ENCODE measurements around the gene UBE2QL1.

The UBE2QL1 gene

DNA sequence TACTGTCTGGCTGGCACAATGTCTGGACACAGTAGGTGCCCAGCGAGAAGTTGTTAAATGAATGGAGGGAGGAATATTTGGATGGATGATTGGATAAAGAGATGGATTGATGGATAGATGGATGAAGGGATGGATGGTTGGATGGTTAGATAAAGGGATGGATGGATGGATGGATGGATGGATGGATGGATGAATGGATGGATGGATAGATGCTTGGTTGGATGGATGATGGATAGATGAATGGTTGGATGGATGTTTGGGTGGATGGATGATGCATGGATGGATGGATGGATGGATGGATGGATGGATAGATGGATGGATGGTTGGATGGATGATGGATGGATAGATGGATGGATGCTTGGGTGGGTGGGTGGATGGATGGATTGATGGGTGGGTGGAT is 90.4 kb downstream of the UBE2QL1 start (continued):
- TF ChIP-seq TCF4 (CRISPR knock-in tag; IDR thresholded peaks at IDR 0.05; ENCODE audit: borderline replicate concordance) = no peak

DNA sequence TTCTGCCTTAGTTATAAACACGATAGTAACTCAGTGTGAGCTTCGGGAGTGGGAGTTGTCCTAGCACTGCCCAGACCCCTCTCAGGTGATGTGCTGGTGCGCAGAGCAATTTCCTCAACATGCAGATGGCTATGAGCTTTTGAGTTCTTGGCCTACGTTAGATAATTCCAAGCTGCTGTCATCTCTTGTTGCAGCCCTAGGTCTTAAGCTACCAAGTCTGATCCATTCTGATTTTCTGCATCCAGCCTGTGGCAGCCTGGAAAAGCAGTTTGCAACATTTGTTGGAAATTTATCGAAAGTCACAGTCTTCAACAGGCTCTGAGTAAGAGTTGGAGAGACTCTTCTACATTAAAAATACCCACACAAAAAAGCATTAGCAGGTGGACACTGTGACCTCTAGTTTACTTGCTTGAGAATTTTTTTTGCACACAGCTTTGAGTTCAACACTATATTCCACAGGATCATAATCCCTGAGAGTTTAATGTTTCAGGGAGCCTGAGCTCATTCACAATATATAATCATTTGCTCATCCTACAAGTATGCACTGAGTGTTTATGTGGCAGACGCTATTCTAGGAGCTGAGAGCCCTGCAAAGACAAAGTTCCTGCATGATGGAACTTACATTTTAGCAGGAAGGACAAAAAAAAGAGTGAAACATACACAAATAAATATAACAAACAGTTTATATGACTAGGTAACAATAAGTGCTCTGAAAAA is 91.6 kb downstream of the UBE2QL1 start:
- no peak for ATAC-seq
- TF ChIP-seq ZFP3 (CRISPR knock-in tag; IDR thresholded peaks at IDR 0.05) = no peak
- TF ChIP-seq ZNF8 (CRISPR knock-in tag; IDR thresholded peaks at IDR 0.05) = no peak
- TF ChIP-seq RARB (CRISPR knock-in tag; IDR thresholded peaks at IDR 0.05) = no peak
- no peak for TF ChIP-seq ZNF70 (CRISPR knock-in tag; IDR thresholded peaks at IDR 0.05)
- TF ChIP-seq, protein P1, sequence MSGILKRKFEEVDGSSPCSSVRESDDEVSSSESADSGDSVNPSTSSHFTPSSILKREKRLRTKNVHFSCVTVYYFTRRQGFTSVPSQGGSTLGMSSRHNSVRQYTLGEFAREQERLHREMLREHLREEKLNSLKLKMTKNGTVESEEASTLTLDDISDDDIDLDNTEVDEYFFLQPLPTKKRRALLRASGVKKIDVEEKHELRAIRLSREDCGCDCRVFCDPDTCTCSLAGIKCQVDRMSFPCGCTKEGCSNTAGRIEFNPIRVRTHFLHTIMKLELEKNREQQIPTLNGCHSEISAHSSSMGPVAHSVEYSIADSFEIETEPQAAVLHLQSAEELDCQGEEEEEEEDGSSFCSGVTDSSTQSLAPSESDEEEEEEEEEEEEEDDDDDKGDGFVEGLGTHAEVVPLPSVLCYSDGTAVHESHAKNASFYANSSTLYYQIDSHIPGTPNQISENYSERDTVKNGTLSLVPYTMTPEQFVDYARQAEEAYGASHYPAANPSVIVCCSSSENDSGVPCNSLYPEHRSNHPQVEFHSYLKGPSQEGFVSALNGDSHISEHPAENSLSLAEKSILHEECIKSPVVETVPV (CRISPR knock-in tag; IDR thresholded peaks at IDR 0.05) = no peak
- TF ChIP-seq, protein P2, sequence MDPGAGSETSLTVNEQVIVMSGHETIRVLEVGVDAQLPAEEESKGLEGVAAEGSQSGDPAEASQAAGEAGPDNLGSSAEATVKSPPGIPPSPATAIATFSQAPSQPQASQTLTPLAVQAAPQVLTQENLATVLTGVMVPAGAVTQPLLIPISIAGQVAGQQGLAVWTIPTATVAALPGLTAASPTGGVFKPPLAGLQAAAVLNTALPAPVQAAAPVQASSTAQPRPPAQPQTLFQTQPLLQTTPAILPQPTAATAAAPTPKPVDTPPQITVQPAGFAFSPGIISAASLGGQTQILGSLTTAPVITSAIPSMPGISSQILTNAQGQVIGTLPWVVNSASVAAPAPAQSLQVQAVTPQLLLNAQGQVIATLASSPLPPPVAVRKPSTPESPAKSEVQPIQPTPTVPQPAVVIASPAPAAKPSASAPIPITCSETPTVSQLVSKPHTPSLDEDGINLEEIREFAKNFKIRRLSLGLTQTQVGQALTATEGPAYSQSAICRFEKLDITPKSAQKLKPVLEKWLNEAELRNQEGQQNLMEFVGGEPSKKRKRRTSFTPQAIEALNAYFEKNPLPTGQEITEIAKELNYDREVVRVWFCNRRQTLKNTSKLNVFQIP (CRISPR knock-in tag; IDR thresholded peaks at IDR 0.05; ENCODE audit: borderline replicate concordance, low read depth) = no peak

DNA sequence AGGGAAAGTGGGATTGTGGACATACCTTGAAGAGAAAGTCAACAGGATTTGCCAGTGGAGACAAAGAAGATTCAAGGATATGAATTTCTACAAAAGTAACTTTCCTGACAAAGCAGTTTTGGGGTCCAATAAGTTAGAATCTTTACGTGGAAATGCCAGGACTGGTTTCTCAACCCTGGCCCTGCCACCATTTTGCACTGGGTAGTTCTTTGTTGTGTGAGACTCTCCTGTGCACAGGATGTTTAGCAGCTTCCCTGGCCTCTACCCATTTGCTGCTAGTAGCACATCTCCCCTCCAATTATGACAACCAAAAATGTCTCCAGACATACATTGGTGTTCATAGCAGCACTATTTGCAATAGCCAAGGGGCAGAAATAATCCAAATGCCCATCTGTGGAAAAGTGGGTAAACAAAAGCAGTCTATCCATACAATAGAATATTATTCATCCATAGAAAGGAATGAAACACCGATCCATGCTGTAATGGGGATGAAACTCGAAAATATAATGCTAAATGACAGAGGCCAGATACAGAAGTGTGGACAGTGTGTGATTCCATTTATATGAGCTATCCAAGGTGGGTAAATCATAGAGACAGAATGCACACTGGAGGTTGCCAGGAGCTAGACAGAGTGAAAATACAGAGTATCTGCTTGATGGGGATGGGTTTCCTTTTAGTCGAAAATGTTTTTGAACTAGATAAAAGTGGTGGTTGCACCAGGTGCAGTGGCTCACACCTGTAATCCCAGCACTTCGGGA is 92.8 kb downstream of the UBE2QL1 start:
- TF ChIP-seq CSDC2 (CRISPR knock-in tag; IDR thresholded peaks at IDR 0.05) (no peak), BACH2 (CRISPR knock-in tag; IDR thresholded peaks at IDR 0.05; ENCODE audit: borderline replicate concordance) (no peak), ZFP30 (CRISPR knock-in tag; IDR thresholded peaks at IDR 0.05) (no peak), ZNF8 (CRISPR knock-in tag; IDR thresholded peaks at IDR 0.05) (no peak), GLIS3 (CRISPR knock-in tag; IDR thresholded peaks at IDR 0.05) (no peak), SNAI2 (CRISPR knock-in tag; IDR thresholded peaks at IDR 0.05) (no peak), ESRRG (CRISPR knock-in tag; IDR thresholded peaks at IDR 0.05) (no peak), ZNF70 (CRISPR knock-in tag; IDR thresholded peaks at IDR 0.05) (no peak), ARNTL (CRISPR knock-in tag; IDR thresholded peaks at IDR 0.05; ENCODE audit: borderline replicate concordance, low read depth) (no peak), TOX (CRISPR knock-in tag; IDR thresholded peaks at IDR 0.05; ENCODE audit: borderline replicate concordance) (no peak), ZC3H10 (CRISPR knock-in tag; IDR thresholded peaks at IDR 0.05) (no peak), TCF4 (CRISPR knock-in tag; IDR thresholded peaks at IDR 0.05; ENCODE audit: borderline replicate concordance) (no peak), ZFP3 (CRISPR knock-in tag; IDR thresholded peaks at IDR 0.05) (no peak)
- TF ChIP-seq, protein P3, sequence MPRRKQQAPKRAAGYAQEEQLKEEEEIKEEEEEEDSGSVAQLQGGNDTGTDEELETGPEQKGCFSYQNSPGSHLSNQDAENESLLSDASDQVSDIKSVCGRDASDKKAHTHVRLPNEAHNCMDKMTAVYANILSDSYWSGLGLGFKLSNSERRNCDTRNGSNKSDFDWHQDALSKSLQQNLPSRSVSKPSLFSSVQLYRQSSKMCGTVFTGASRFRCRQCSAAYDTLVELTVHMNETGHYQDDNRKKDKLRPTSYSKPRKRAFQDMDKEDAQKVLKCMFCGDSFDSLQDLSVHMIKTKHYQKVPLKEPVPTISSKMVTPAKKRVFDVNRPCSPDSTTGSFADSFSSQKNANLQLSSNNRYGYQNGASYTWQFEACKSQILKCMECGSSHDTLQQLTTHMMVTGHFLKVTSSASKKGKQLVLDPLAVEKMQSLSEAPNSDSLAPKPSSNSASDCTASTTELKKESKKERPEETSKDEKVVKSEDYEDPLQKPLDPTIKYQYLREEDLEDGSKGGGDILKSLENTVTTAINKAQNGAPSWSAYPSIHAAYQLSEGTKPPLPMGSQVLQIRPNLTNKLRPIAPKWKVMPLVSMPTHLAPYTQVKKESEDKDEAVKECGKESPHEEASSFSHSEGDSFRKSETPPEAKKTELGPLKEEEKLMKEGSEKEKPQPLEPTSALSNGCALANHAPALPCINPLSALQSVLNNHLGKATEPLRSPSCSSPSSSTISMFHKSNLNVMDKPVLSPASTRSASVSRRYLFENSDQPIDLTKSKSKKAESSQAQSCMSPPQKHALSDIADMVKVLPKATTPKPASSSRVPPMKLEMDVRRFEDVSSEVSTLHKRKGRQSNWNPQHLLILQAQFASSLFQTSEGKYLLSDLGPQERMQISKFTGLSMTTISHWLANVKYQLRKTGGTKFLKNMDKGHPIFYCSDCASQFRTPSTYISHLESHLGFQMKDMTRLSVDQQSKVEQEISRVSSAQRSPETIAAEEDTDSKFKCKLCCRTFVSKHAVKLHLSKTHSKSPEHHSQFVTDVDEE (CRISPR knock-in tag; IDR thresholded peaks at IDR 0.05) = no peak
- no peak for ATAC-seq

DNA sequence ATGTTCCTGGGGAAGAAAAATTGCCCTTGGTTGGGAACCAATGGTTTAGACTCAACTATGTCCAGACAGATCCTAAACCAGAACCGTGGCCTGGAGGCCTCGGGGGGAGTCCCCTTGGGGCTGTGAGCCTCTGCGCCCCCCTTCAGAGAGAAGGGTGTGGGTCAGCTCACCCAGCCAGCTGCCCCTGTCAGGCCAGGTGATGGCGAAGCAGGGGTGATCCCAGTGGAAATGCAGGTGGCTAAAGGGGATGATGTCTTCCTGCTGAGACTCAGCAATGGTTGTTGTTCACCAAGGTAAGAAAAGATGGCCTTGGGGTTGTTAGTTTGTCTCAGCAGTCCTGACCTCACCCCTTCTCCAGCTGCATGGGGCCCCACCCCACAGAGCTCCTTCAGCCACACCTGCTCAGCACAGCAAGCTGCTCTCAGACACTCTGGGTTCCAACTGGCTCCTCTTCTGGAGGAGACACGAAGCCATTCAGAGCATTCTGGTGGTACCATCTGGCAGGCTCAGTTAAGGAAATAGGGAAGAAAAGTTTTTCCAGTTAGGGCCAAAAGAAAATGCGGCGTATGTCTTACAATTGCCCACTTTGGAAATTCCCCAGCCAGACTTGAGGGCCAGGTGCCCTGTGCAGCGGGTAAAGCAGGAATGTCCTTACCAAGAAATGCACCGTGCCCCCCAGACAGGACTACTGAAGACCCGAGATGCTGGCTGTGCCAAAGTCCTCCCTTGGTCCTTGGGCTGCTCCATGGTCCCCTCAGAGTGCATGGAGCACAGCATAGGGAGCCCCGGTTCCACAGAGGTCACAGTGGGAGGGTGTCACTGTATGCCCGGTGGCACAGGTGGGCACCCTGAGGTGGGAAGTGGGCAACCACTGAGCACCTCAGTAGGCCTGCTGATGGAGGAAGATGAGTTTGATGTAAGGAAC is 94.0 kb downstream of the UBE2QL1 start:
- no peak for TF ChIP-seq GLIS3 (CRISPR knock-in tag; IDR thresholded peaks at IDR 0.05)
- TF ChIP-seq, protein P4, sequence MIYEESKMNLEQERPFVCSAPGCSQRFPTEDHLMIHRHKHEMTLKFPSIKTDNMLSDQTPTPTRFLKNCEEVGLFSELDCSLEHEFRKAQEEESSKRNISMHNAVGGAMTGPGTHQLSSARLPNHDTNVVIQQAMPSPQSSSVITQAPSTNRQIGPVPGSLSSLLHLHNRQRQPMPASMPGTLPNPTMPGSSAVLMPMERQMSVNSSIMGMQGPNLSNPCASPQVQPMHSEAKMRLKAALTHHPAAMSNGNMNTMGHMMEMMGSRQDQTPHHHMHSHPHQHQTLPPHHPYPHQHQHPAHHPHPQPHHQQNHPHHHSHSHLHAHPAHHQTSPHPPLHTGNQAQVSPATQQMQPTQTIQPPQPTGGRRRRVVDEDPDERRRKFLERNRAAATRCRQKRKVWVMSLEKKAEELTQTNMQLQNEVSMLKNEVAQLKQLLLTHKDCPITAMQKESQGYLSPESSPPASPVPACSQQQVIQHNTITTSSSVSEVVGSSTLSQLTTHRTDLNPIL (CRISPR knock-in tag; IDR thresholded peaks at IDR 0.05; ENCODE audit: low read depth) = no peak
- TF ChIP-seq ISL1 (CRISPR knock-in tag; IDR thresholded peaks at IDR 0.05) = no peak
- TF ChIP-seq, protein P3 (CRISPR knock-in tag; IDR thresholded peaks at IDR 0.05) = no peak
- no peak for TF ChIP-seq BACH2 (CRISPR knock-in tag; IDR thresholded peaks at IDR 0.05; ENCODE audit: borderline replicate concordance)
- TF ChIP-seq ZNF565 (CRISPR knock-in tag; conservative IDR thresholded peaks at IDR 0.05; ENCODE audit: low read depth) = no peak
- TF ChIP-seq, protein P1 (CRISPR knock-in tag; IDR thresholded peaks at IDR 0.05) = no peak
- no peak for TF ChIP-seq TCF4 (CRISPR knock-in tag; IDR thresholded peaks at IDR 0.05; ENCODE audit: borderline replicate concordance)
- no peak for TF ChIP-seq TOX (CRISPR knock-in tag; IDR thresholded peaks at IDR 0.05; ENCODE audit: borderline replicate concordance)
- TF ChIP-seq CSDC2 (CRISPR knock-in tag; IDR thresholded peaks at IDR 0.05) = no peak
- no peak for TF ChIP-seq SNAI2 (CRISPR knock-in tag; IDR thresholded peaks at IDR 0.05)
- no peak for TF ChIP-seq ZFP3 (CRISPR knock-in tag; IDR thresholded peaks at IDR 0.05)
- ATAC-seq = no peak
